ENCODE results near the gene LIPA.
"Not testable (repeated sequence)": the region's sequence is repeated elsewhere in the genome, so short reads cannot be mapped to it uniquely, and the experiment has no call there.

LIPA gene

GRCh38 chr10:89251409-89252224 is at the start of gene LIPA:
Gene LIPA (minus strand): TSS chr10:89251775. CDS start chr10:89247648, 4,127 bp downstream.
- peak; percentile 82 for DNase-seq (ENCODE audit: low read depth)

GRCh38 chr10:89301232-89301631 is 49.7 kb upstream of the LIPA start:
- no peak for DNase-seq (ENCODE audit: low read depth)

- DNase-seq (ENCODE audit: low read depth) = no peak
Measured at GRCh38 chr10:89299031-89299430, 47.5 kb upstream of the LIPA start.

- DNase-seq (ENCODE audit: low read depth) = no peak
Measured at GRCh38 chr10:89297791-89298190, 46.2 kb upstream of the LIPA start.

- DNase-seq (ENCODE audit: low read depth) = no peak
Measured at GRCh38 chr10:89297356-89297755, 45.8 kb upstream of the LIPA start.

GRCh38 chr10:89296220-89296648 is 44.7 kb upstream of the LIPA start:
- no peak for DNase-seq (ENCODE audit: low read depth)

GRCh38 chr10:89295597-89295996 is 44.0 kb upstream of the LIPA start:
- DNase-seq (ENCODE audit: low read depth) = no peak

GRCh38 chr10:89294721-89295239 is 43.2 kb upstream of the LIPA start:
- DNase-seq (ENCODE audit: low read depth) = no peak

GRCh38 chr10:89285303-89285702 is 33.7 kb upstream of the LIPA start:
- DNase-seq (ENCODE audit: low read depth) = not testable (repeated sequence)

- not testable (repeated sequence) for DNase-seq (ENCODE audit: low read depth)
Measured at GRCh38 chr10:89284711-89285110, 33.1 kb upstream of the LIPA start.

- no peak for DNase-seq (ENCODE audit: low read depth)
Measured at GRCh38 chr10:89283936-89284475, 32.4 kb upstream of the LIPA start.

- no peak for DNase-seq (ENCODE audit: low read depth)
Measured at GRCh38 chr10:89283025-89283935, 31.7 kb upstream of the LIPA start.

- DNase-seq (ENCODE audit: low read depth) = no peak
Measured at GRCh38 chr10:89281606-89282395, 30.2 kb upstream of the LIPA start.

- DNase-seq (ENCODE audit: low read depth) = no peak
Measured at GRCh38 chr10:89280508-89280907, 28.9 kb upstream of the LIPA start.

- DNase-seq (ENCODE audit: low read depth) = no peak
Measured at GRCh38 chr10:89279421-89279869, 27.9 kb upstream of the LIPA start.

GRCh38 chr10:89278900-89279392 is 27.4 kb upstream of the LIPA start:
- DNase-seq (ENCODE audit: low read depth) = no peak

GRCh38 chr10:89278034-89278535 is 26.5 kb upstream of the LIPA start:
- peak; percentile 94 for DNase-seq (ENCODE audit: low read depth)

GRCh38 chr10:89275383-89275782 is 23.8 kb upstream of the LIPA start:
- DNase-seq (ENCODE audit: low read depth) = no peak

GRCh38 chr10:89274928-89275327 is 23.4 kb upstream of the LIPA start:
- no peak for DNase-seq (ENCODE audit: low read depth)

- DNase-seq (ENCODE audit: low read depth) = no peak
Measured at GRCh38 chr10:89273680-89274079, 22.1 kb upstream of the LIPA start.

GRCh38 chr10:89271532-89271931 is 20.0 kb upstream of the LIPA start:
- DNase-seq (ENCODE audit: low read depth) = no peak
